ENCODE results near the gene PITX1.
"Not testable (repeated sequence)": the region's sequence is repeated elsewhere in the genome, so short reads cannot be mapped to it uniquely, and the experiment has no call there.

PITX1 gene

DNA sequence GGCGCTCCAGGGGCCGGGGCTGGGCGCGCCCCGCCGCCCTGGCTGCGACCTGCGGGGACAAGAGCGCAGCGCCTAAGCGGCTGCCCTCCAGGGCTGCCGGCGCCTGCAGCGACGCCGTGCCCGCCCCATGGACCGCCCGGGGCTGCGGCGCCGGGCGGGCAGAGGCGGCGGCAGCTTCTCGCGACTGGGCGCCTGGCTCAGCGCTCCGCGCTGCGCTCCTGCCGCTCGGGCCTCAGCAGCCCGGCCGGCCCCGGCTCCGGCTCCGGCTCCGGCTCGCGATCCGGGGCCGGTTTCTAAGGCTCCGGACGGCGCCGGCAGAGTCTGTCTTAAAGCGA, at the start of gene PITX1:
PITX1 (minus strand) TSS at position 328 of the 335 bp plus-strand sequence. CDS start 347 bp downstream, outside the sequence.
- DNase-seq, result no peak

DNA sequence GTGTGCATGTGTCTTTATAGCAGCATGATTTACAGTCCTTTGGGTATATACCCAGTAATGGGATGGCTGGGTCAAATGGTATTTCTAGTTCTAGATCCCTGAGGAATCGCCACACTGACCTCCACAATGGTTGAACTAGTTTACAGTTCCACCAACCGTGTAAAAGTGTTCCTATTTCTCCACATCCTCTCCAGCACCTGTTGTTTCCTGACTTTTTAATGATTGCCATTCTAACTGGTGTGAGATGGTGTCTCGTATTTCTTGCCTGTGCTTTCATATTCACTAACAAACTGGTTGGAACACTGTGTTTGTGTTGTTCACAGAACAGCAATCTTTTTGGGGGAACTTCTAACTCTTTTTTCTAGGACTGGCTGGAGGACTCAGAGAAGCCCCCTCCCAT, 49.3 kb upstream of the PITX1 start:
- not testable (repeated sequence) for DNase-seq

DNA sequence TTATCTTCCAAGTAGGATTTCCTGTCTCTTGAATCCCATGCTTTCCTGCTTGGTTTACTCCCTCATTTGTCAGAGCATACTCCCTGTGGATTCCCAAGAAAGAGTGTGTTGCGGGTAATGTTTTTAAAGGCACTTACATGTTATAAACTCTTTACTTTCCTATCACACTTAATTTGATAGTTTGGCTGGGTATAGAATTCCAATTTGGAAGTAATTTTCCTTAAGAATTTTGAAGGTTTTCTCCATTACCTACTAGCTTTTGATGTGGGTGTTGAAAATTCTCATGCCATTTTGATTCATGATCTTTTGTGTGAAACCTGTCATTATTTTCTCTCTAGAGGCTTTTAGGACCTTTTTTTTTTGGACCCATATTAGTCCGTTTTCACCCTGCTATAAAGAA, 47.2 kb upstream of the PITX1 start:
- DNase-seq, result no peak

DNA sequence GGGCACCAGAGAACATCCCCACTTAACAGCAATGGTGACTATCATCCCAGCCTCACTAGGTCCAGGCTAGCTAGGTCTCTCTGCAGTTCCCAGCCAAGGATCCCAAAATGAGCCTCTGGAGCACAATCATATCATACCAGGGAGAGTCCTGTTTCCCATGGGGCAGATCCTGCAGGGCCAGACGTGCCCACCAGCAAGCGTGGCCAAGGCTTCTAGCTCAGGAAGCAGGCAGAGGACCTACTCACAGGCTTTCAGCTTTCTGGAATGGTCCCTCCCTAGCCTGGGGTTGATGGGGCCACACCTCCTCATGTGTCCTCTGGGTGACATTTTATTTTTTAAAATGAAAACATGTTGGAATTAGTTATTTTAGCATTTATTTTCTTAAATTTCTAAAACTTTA, 45.7 kb upstream of the PITX1 start:
- no peak for DNase-seq

DNA sequence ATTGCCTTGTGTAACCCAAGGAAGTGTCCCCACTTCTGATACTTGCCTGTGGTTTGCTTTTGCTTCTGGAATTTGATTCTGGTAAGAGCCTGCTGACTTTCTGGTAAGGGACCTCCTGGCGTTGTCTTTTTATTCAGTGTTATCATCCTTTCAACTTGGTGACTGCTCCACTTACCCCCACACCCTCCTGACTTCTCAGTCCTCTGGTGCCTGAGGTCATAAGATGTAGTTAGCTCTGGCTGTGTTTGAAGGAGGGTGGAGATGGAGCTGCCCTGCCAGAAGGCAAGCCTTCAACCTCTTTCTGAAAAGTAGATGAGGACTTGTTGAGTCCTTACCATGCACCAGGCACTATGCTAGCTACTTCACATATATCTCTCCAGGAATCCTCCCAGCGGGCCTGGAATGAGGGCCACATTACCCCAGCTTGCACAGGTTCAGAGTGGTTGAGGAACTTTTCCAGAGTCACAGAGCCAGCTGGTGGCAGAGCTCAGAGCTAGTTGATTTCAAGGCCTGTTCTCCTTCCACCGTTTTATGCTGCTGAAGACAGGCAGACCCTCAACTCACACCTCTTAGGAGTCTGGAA, 45.2 kb upstream of the PITX1 start:
- no peak for DNase-seq

DNA sequence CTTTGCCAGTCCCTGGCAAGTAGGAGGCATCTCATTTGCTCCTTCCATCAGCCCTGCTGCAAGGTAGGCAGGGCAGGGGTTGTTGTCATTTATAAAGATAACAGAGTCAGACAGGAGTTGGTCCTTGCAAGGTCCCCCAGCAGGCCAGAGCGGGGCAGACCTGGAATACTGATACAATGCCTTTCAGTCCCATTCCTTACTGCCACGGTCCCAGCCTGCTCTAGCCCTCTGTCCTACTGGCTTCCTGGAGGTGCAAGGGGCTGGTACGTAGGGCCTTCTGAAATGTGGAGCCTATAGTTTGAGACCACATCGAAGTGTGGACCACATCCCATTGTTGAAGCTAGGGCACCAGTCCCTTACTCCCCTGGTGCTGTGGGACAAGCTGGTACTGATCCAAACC, 42.8 kb upstream of the PITX1 start:
- no peak for DNase-seq

DNA sequence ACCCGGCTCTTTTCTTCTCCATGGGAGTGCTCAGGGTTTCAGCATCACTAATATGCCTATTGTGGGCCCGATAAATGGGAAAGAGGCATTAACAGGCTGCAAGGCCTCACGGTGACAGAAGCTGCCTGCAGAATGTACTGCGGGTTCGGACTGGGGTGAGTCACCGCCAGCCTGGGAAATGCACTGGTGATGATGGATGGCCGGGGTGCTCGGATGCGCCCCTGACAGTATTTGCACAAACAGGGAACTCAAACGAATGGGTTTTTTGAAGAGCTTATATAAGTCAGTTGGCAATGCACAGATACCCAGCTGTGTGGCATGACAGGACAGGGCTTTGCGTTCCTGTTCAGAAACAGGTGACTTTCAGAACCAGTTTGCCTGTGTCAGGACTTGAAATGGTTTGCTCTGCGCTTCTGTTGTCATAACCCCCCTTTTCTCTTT, 42.0 kb upstream of the PITX1 start:
- DNase-seq, result no peak

DNA sequence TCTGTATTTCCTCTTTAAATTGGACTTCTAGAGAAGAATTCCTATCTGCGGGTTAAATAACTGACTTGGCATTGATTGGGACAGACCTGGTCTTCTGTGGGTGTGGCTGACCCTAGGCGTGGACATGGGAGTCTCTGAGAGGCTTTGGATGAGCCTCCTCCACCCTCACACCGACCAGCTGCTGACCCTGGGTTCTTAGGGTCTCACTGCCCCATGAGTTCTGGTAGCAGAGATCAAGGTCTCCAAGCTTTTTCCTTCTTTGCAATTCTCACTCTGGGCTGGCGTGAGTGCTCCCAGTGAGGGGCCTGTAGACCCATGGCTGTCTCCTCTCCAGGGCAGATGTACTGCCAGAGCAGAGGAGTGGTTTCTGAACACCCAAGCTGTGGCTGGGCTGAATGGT, 41.6 kb upstream of the PITX1 start:
- no peak for DNase-seq

DNA sequence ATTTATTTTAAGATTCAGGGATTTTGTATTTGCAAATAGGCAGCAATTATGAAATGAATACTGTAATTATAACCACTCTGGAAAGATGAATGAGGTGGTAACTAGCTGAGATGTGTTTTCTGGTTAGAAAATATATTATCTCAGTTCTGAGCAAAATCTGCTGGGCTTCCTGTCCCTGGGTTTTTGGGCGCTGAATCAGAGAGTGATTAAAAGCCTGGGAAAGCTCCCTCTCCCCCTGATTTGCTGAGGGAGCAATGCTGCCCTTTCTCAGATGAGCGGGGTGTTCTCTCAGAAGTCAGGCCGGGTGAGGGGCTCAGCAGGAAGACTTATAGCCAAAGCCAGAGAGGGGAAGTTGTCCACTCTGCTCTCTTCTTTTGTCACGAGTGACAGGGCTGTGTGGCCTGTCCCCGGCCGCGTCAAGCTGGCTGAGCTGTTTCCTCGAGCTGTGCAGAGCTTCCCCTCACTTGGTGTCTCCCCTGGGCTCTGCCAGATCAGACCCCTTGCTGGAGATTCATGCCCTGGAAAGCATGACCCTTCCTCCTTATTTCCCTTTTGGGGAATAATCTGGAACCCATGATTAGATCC, 39.8 kb upstream of the PITX1 start:
- no peak for DNase-seq

DNA sequence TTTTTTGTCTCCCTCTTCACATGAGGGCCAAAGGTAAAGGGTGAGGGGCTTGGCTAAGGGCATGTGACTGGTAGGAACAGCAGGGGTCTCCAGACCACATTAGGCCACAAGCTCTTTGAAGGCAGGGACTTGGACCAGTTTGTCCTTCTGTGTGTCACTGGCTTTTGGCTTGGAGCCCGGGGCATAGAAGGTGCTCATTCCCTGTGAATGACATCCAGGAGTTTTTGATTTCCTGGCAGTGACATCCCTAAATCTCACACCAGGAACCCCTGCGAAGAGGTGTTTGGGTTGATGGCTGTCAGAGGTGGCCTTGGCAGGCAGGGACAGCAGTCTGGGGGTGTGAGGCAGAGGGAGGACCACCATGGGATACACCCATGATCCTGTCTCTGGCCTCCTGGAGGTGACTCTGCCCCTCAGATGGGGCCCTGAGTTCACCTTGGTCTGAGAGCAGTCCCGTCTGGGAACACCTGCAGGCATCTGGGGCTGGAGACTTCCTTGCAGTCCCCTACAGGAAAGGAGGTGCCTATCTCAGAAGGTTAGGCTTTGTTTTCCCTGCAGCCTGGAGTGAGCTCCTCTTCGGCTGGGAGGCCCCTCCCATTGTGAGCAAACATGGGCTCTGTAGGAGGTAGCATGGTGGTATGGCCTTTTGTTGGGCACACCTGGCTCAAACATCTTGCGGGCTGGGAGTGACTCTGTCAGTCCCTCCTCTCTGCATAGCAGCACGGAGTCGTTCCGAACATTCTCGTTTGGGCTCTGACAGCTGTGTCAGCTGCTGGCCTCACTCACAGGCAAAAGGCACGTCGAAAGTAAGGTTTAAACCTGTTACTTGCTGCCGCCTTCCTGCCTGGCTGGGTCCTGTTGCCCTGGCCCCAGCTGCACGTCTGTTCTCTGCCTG, 38.6 kb upstream of the PITX1 start:
- no peak for DNase-seq

DNA sequence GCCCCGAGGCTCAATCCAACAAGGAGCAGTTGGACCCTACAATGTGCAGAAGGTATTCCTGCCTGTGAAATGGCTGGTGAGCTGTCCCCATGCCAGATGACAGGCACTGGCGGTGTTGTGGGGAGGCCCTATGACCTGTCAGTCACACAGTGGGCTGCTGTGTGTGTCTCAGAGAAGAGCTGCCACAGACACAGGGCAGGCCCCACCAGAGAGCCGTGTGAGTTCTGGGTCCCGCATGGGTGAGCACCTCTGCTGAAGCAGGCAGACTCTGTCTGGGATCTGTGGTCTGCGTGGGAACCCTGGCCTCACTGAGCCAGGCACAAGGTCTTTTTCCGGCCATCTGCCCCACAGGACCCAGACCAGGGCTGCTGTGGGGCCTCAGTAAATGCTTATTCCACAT, 37.3 kb upstream of the PITX1 start:
- no peak for DNase-seq

DNA sequence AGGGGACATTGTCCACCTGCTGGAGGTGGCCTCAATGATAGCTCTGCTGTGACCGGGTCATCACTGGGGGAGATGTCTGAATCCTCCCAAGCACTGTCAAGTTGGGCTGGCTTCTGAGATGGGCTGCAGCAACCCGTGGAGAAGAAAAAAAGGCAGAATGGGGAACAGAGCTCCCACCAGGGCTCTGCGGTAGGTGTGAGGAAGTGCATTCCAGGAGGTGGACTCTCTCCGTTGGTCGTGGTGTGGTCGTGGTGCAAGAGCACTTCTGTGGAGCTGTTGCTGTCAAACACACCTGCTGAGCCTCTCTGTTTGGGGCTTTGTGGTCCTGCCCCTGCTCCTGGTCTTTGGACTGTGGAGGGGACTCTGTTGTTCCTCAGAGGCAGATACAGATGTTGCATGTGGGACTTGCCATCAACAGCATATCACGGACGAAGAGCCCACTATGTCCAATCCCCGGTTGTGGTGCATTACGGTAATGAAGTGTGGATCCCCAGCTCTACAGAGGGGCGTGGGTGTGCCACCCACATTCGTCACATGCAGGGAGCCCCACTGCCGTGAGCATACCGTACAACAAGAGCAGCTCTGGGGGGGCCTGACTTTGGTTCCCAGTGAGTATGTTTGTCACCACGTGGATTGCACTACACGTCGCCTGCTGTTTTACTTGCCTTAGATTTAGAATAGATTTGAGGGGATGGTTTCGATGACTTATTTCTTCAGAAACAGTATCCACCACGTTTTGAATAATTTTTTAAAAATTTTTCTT, 36.0 kb upstream of the PITX1 start:
- DNase-seq, result no peak

DNA sequence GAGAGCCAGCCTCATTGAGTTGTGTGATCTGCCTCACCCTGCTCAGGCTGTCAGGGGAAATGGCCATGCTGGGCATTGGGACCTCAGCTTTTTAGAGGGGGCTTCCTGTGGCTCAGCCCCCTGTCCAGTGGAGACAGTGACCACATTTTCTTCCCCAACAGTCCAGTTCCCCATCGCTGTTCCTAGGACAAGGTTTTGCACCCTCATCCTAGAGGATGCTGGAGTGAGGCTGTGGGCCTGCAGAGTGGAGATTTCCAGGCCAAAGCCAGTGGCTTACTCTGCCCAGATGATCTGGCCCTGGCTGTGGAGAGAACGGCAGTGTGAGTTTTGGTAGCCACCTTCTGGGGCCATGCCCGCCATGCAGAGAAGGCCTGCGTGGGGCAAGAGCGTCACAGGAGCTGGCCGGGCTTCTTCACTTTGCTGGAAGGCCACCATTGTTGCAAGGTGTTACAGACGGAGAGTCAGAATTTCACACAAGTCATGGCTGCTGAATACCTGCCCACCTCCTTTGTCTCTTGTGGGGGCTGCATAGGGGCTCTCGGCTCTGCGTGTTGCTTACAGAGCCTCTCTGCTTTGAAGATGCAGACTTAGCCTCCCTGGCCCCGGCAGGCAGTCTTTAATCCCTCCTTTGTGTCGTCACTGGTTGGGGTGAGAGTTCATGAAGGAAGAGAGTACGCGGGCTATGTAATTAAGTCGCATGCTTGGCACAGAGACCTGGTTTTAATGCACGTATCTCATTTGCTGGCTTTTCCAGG, 35.2 kb upstream of the PITX1 start:
- no peak for DNase-seq

DNA sequence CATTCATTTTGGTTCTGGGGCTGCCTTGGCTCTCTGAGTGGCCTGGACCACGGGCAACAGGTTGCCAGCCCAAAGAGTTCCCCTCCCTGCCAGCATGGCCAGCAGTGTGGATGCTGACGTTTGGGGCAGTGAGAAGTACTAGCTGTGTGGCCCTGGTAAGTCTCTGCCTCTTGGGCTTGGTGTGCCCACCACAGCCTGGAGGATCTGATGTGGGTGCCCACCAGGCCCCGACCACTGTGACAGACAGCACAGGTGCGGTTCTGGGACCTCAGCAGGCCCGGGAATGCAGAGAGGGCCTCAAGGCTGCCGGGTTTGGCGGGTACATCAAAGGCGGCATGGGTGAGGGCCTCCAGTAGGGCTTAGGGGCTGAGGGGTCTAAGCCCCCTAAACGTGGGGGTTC, 33.6 kb upstream of the PITX1 start:
- no peak for DNase-seq

DNA sequence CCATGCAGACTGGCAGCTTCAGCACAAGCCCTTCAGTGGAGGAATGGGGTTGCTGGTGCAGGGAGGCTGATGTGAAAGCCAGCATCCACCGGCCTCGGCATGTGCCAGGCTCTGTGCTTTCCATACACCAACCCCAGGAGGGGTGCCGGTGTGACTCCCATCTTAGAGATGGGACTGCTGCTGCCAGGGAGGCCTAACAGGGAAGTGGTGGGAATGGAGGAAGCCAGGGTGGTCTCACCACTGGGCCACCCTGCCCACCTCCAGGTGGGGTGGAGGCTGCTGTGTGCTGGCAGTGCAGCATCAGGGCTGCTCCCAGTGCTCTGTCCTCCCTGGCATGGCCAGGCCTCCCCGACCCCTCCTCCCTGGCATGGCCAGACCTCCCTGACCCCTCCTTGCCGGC, 32.8 kb upstream of the PITX1 start:
- DNase-seq, result no peak

DNA sequence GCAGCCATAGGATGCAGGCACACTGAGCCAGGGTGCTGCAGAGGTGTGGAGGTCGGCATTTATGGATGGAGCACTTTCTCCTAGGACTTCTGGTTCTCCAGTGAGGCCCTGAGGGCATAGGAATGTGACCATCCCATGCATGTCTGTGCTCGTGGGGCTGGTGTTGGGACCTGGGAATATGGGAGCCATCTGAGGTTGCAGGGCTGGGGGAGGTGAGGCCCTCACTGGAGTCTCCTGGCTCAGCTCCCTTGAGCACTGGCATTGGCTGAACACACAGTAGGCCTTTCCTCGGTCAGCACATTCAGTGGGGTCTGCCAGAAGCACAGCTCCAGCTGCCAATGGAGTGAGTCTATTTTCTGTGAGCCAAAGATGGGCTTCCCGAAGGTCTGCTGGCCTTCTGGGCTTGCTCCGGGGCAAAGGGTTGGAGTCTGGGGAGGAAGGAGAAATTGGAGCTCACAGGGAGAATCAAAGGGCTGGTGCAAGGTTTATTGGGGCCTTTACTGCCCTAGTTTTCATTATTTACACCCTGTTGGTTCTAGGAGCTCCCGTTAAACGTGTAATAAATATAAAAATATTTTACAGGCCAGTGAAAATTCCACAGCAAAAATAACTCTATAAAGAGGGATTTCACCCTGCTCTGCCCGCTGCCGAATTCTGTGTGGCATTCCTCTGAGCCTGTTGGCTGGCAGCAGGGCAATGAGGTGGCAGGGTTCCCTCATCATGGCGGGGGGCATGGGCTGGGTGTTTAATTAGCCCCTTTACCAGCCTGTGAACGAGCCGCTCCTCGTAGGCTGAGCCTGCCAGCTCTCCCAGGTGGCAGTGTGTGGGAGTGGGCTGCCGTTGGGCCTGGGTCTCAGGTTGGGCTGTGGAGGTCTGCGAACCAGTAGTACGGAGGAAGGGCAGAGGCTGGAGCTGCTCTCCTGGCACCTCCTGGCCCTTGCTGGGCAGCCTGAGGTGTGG, 31.6 kb upstream of the PITX1 start:
- DNase-seq, result no peak

DNA sequence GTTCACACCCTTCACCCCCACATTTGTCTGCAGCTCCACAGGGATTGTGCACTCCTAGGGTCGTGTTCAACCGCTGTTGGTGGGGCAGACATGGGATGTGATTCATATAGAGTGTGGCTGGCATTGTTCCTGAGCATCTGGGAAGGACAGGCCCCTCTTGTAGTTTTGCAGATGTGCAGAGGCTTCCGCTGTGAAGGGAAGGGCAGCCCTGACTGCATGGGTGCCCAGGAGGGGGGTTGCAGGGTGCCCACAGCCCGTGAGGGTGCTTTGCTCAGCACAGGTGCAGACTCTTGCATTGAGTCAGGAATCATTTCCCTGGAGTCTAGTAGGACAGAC, 30.2 kb upstream of the PITX1 start:
- no peak for DNase-seq

DNA sequence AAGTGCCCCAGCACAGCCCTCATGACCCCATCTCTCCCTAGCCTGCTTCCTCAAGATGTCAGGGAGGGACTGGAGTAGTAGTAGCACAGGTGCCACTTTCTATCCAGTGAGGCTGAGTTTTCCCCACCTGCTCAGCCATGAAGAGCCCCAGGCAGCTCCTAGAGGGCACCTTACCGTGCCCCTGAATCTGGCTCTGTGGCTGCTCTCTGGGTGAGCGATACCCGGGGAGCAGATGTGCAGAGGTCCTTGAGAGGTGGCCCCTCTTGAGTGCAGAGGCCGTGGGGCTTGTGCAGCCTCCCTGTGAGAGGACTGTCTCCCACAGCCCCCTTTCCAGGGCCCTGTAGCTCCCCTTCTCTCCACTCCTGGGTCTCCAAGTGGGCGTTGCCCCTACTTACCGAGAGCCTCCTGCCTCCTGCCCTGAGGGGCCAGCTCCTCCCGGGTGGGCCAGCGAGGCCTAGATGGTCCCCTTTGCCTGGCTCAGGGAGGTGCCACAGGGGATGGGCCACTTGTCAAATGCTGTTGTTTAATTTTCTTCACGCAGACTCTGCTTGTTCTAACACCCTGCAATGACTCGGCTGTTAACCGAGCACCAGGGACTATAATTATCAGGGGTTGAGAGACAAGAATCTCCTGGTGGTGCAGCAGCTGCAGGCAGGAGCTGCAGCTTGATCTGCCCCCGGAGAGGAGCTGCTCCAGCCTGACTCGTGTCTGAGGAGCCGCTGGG, 29.6 kb upstream of the PITX1 start:
- peak in 1 of 2 experiments; percentile 49 for DNase-seq

DNA sequence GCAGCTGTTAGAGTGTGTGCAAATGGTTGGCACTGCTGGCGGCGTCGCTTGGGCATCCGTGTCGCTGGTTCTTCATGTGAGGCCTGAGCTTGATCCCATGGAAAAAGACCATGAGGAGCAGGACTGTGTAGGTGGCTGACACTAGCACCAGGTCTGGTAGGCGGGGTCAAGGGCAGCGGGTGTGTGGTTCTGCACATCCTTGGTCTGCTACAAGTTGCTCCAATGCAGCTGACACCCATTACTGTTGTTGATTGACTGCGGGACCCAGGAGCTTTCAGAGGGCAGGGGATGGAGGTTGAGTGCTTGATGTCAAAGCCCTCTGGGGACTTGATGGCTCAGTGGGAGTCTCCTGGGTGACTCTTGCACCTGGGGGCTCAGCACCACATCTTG, 29.0 kb upstream of the PITX1 start:
- DNase-seq, result no peak

DNA sequence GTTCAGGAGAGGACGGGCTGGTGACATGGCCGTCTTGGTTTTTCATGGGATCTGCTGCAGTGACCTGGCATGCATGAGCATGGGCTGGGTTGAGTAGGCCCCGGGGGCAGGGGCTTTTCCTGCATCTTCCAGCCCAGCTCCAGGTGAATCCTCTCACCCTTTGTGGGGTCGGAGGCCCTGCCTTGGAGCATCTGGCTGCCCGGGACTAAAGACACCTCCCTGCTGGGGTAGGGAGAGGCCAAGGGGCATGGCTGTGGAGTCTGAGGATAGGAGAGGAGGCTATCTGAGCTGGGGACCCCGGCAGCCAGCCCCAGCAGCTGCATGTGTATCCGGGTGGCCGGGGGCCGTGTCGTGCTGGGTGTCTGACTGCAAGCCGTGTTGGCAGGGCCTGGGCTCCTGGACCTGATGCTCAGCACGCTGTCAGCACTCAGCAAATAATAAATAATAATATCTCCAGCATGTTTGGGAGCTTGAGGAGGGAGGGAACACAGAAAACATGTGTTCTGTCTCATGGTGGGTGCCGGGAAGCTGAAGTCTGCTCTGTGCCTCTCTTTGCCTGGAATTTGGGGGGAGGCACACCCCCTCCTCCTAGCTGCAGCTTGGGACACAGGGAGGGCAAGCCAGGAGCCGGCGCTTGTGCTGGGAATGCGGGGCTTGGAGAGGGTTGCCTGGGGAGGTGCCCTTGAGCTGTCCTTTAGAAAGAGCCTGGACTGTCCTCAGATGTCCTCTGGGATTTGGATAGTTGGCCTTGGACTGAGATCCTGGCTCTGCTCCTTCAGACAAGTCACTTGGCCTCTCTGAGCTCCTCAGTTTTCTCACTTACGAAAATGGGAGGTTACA, 28.4 kb upstream of the PITX1 start:
- no peak for DNase-seq
